Measurements from ENCODE around the gene NOP9.

Gene NOP9

DNA sequence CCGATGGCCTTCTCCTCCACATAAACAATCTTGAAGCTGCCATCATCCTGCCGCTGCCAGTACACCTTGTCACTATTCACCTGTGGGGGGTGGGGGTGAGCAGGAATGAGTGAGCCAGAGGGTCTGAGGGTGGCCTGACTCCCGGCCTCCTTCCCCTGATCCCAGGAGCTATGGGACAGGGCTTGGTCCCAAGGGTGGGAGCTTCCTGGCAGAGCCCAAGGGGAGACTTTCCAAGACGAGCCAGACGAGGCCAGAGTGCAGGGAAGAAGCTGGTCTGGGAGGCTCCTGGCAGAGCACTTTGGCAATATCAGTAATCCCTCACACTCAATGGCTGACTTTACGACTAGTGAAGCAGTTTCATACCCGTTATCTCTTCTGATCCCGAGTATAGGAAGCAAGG is 44.2 kb upstream of the NOP9 start:
- no peak for DNase-seq (ENCODE audit: extremely low read depth, low read depth)
- TF ChIP-seq, protein P1, sequence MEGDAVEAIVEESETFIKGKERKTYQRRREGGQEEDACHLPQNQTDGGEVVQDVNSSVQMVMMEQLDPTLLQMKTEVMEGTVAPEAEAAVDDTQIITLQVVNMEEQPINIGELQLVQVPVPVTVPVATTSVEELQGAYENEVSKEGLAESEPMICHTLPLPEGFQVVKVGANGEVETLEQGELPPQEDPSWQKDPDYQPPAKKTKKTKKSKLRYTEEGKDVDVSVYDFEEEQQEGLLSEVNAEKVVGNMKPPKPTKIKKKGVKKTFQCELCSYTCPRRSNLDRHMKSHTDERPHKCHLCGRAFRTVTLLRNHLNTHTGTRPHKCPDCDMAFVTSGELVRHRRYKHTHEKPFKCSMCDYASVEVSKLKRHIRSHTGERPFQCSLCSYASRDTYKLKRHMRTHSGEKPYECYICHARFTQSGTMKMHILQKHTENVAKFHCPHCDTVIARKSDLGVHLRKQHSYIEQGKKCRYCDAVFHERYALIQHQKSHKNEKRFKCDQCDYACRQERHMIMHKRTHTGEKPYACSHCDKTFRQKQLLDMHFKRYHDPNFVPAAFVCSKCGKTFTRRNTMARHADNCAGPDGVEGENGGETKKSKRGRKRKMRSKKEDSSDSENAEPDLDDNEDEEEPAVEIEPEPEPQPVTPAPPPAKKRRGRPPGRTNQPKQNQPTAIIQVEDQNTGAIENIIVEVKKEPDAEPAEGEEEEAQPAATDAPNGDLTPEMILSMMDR (IDR thresholded peaks at IDR 0.05; ENCODE audit: low read depth, low read length): no peak

DNA sequence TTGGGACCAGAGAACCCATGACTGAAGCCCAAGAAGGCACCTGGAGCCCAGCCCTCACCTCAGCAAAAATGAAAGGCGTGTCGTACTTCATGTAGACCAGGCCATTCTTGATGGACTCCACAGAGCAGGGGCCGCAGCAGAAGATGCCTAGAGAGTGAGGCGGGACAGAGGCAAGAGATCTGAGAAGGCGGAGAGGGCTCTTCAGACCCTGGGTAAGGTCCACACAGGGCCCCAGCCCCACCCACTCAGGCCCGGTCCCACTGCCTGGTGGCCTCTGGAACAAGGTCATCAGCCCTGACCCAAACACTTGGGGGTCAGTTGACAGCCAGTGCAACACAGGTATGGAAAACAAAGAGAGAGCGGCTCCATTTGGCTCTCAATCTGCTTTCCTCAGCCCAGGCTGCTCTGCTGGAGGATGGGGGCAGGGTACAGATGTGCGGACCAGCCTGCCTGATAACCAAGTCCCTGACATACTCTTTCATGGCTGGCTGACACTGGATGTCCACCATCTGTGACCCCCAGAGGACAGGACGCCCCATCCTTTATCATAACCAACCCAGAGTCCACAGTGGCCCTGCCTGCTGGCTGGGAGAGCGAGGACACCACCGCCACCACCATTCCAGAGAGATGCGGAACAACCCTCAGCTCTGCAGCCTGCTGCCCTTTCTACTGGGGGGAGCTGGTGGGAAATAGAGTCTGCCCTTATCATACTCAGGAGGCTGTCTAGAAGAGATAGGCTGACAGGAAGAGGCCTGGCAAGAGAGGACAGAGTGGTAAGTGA is 43.5 kb upstream of the NOP9 start:
- no peak for DNase-seq (ENCODE audit: extremely low read depth, low read depth)
- TF ChIP-seq, protein P1 (IDR thresholded peaks at IDR 0.05; ENCODE audit: low read depth, low read length): no peak

DNA sequence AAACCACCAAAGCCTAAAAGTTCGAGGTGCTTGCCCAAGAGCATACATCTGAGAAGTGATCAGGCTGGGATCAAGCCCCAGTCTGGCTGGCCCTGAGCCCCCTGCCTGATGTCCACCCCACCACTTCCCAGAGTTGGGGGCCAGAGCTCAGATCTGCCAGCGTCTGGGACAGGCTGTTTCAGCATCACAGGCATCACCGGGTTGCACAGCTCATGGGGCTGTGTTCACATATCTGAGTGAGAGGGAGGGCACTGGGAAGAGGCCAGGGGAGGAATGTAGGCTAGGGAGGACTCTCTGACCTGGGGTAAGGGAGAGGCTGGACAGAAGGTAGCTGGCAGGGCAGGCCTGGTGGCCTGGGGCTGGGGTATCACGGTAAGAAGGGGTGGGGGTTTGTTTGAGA is 42.7 kb upstream of the NOP9 start:
- no peak for DNase-seq (ENCODE audit: extremely low read depth, low read depth)
- TF ChIP-seq, protein P1 (IDR thresholded peaks at IDR 0.05; ENCODE audit: low read depth, low read length): no peak

DNA sequence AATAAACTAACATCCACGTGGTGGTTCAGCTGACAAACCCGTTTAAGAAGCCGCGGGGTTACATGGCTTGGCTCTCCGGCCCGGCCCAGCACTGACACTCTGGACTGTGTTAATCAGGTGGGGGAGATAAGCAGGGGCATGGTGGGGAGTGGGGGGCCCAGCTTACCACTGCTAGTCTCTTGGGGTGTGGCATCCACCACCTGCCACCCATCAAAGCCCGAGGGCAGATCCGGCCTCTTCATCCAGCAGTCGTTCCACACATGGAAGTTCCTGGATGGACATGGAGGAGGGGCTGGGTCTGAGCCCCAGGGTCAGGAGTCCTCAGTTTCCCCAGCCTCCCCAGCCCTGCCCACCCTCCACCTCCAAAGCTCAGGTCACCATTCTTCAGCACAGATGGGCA is 41.5 kb upstream of the NOP9 start:
- TF ChIP-seq, protein P1 (IDR thresholded peaks at IDR 0.05; ENCODE audit: low read depth, low read length): no peak
- no peak for DNase-seq (ENCODE audit: extremely low read depth, low read depth)

DNA sequence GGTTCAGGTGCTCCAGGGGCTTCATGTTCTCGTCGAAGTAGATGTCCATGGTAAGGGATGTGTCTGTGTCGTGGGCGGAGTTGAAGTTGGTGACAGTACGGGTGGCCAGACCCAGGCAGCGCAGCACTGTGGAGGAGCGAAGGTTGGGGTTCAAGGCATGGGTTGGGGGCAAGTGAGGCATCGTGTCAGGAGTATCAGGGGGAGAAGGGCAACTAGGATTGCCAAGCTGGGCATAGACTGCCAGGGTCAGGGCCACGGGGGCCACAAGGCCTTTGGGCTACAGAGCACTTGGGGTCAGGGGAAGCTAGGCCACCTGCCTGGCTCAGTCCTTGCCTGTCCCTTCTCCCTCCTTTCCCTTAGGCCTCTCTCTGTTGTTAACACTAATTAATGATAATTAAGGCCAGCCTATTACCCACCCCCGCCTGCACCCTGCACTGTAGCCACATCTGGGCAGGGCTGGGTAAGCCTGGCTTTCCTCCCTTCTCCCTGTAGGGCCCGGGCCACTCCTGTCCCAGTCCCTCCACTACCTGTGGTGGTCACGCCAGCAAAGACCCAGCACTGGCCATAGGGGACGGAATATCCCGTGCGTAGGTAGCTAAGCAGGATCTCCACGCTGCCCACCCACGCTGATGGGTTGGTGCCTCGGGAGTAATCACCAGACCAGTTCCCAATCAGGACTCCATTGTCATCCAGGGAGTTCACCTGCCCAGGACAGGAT is 40.9 kb upstream of the NOP9 start:
- TF ChIP-seq, protein P1 (IDR thresholded peaks at IDR 0.05; ENCODE audit: low read depth, low read length): no peak
- no peak for DNase-seq (ENCODE audit: extremely low read depth, low read depth)

DNA sequence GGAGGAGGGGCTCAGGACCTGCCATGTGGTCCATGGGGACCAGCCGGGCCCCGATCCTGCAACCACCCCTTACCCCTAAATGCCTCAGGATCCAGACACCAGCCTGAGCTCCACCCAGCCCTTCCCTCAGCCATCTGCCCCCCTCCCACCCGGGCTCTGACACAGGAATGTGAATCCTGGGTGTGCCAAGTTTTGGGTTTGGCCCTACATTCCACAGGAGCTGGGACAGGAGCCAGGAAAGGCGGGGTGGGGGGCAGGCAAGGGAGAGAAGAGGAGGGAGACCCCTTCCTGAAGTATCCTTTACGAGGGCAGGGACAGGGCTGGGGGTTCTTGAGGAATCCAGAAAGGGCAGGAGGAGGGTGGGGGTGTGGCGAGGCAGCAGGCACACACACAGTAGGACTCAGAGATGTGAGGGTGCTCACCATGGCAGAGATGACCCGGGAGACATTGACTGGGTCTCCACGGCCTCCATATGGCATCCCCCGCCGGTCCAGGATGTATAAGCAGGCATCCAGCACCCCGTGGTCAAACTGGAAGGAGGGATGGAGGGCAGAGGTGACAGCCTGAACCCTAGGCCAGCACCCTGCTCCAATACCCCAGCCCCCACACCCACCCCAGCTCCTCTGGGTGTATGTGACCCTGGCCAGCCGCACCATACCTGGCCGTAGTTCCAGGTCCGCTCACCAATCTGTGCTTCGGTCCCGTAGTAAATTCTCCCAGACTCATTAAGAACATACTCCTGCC is 40.2 kb upstream of the NOP9 start:
- TF ChIP-seq, protein P1 (IDR thresholded peaks at IDR 0.05; ENCODE audit: low read depth, low read length): no peak

More for the DNA sequence above, 40.2 kb upstream of the NOP9 start:
- peak; percentile 7 for DNase-seq (ENCODE audit: extremely low read depth, low read depth)
